NCI-H1105 treated with DMSO at 0.1 percent for 48 hours (cell line): ENCODE data around the gene TNFSF4.

ENCODE experiments used
- DNase-seq: peaks from one replicate; lab custom pipeline; 2025; lab: John Stamatoyannopoulos, UW

Gene TNFSF4

GRCh38 chr1:173210716-173211231, 3.6 kb upstream of the TNFSF4 start:
- DNase-seq, result no peak

- DNase-seq, result no peak
Measured at GRCh38 chr1:173210283-173210682, 3.2 kb upstream of the TNFSF4 start.

GRCh38 chr1:173208868-173209267, 1.7 kb upstream of the TNFSF4 start:
- DNase-seq, result no peak

- no peak for DNase-seq
Measured at GRCh38 chr1:173208146-173208545, 1.0 kb upstream of the TNFSF4 start.

GRCh38 chr1:173205146-173206051, 1.7 kb downstream of the TNFSF4 start:
- DNase-seq, result no peak

- DNase-seq, result no peak
Measured at GRCh38 chr1:173204693-173205092, 2.4 kb downstream of the TNFSF4 start.

- DNase-seq, result peak; percentile 12
Measured at GRCh38 chr1:173202424-173203145, 4.5 kb downstream of the TNFSF4 start.

- DNase-seq, result no peak
Measured at GRCh38 chr1:173201969-173202368, 5.2 kb downstream of the TNFSF4 start.

- DNase-seq, result no peak
Measured at GRCh38 chr1:173195596-173196088, 11.5 kb downstream of the TNFSF4 start.

GRCh38 chr1:173193639-173194038, 13.5 kb downstream of the TNFSF4 start:
- no peak for DNase-seq

- no peak for DNase-seq
Measured at GRCh38 chr1:173191011-173191705, 16.0 kb downstream of the TNFSF4 start.

GRCh38 chr1:173190101-173190936, 16.8 kb downstream of the TNFSF4 start:
- peak; percentile 41 for DNase-seq

GRCh38 chr1:173187671-173188237, 19.4 kb downstream of the TNFSF4 start:
- no peak for DNase-seq

GRCh38 chr1:173181791-173182190, 25.3 kb downstream of the TNFSF4 start:
- DNase-seq, result no peak

- no peak for DNase-seq
Measured at GRCh38 chr1:173176246-173176645, 30.9 kb downstream of the TNFSF4 start.

GRCh38 chr1:173175514-173176145, 31.5 kb downstream of the TNFSF4 start:
- DNase-seq, result no peak

GRCh38 chr1:173173388-173173787, 33.7 kb downstream of the TNFSF4 start:
- DNase-seq, result no peak

- DNase-seq, result no peak
Measured at GRCh38 chr1:173171152-173171551, 36.0 kb downstream of the TNFSF4 start.

GRCh38 chr1:173168941-173169340, 38.2 kb downstream of the TNFSF4 start:
- DNase-seq, result no peak

- no peak for DNase-seq
Measured at GRCh38 chr1:173164686-173165085, 42.4 kb downstream of the TNFSF4 start.
